Measurements from ENCODE around the gene ZNF260.
A peak's percentile ranks its signal among the peaks of the same experiment; 100 is the strongest.

ZNF260 gene

GRCh38 chr19:36489920-36490415, 38.1 kb downstream of the ZNF260 start:
- DNase-seq, result peak; percentile 80 to 89 (median 88)

- peak; percentile 92 to 97 (median 94) for DNase-seq
Observed at GRCh38 chr19:36489118-36489919, 38.8 kb downstream of the ZNF260 start, which contains the start of gene ZNF566. ZNF566 (minus strand) TSS chr19:36489561; CDS start chr19:36476557, 13,004 bp downstream.

- peak; percentile 1 to 28 (median 12) for DNase-seq
Observed at GRCh38 chr19:36488846-36489117, 39.3 kb downstream of the ZNF260 start.

- no peak for DNase-seq
Observed at GRCh38 chr19:36488118-36488845, 39.8 kb downstream of the ZNF260 start.

GRCh38 chr19:36483653-36484052, 44.4 kb downstream of the ZNF260 start:
- peak in 1 of 4 experiments; percentile 3 for DNase-seq

GRCh38 chr19:36482876-36483275, 45.2 kb downstream of the ZNF260 start:
- no peak for DNase-seq
